ENCODE results near the gene CDS2.

The CDS2 gene

DNA sequence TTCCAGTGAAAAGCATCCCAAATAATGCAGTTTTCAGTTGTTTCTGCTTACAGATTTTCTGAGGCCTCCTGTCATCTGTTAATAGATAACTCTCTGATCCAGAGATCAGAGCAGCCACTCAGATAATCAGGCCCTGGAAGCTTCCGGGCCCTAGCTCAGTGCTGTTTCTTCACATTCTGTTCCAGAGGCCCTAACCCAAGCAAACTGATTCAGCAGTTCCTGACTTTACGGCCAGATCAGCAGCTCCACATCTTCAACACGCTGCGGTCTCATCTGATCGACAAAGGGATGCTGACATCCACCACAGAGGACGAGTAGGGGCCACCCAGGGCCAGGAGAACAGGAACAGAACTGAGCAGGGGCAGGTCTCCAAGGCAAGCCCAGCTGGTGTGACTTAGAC, 63.1 kb downstream of the CDS2 start:
- H3K4me3 ChIP-seq (ENCODE audit: low read depth, low read length): no peak overlapping the region
- no peak for DNase-seq (ENCODE audit: low read depth)

DNA sequence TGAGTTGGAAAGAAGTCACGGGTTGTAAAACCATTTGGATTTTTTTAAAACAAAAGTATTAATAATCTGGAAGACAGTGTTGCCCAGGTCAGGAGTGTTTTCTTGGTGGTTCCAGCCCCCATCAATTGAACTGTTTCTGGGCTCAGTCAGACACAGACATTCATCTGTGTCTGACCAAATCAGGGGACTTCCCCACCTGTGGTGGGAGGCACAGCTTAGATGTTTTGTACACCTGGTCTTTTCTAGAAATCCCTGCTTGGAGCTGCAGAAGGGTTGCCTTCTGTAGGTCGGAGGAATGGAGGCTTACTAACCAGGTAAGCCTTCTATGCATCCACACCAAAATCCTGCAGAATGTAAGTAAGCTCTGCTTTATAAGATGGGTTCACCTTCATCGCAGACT, 63.6 kb downstream of the CDS2 start:
- no peak overlapping the region for H3K4me3 ChIP-seq (ENCODE audit: low read depth, low read length)
- no peak for DNase-seq (ENCODE audit: low read depth)
- TF ChIP-seq CTCF (IDR thresholded peaks at IDR 0.05; ENCODE audit: low read depth, low read length): no peak
- TF ChIP-seq, protein P1, sequence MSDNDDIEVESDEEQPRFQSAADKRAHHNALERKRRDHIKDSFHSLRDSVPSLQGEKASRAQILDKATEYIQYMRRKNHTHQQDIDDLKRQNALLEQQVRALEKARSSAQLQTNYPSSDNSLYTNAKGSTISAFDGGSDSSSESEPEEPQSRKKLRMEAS (IDR thresholded peaks at IDR 0.05; ENCODE audit: low read depth, low read length): no peak
- TF ChIP-seq POLR2A (IDR thresholded peaks at IDR 0.05; ENCODE audit: extremely low read depth, insufficient read length): no peak
- TF ChIP-seq MYC (IDR thresholded peaks at IDR 0.05; ENCODE audit: low read depth, low read length): no peak

More for the DNA sequence above, 63.1 kb downstream of the CDS2 start:
- TF ChIP-seq CTCF (IDR thresholded peaks at IDR 0.05; ENCODE audit: low read depth, low read length): no peak

DNA sequence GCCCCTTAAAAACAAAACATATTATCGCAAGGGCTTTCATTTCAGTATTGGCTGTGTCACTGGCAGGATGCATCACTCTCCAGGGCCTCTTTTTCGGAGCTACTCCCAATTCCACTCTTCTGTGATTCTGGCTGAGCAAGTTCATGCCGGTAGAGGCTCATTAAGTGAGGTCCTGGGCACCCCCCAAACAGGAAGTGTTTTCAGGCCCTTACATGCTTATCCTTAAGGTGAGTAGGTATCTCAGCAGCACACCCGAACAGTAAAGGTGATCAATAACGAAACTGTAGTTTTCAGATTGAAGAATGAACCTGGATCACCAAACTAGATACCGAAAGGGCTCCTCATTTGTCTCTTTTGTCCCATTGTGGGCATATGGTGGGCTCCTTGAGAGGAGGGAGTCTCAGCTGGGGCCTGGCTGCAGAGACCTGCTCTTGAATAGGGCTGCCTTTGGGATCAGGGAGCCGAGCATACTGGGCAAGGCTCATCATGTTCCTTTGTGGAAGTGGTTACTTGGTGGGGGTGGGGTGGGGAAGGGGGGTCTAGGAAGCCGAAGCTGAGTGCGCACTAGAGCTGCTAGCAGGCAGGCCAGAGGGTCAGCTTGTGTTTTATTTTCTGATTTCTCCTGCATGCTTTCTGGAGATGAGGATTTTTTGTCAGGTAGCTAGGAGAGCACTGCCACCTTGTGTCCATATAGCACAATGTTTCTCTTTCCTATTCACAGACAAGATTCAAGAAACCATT, 65.2 kb downstream of the CDS2 start:
- H3K4me3 ChIP-seq (ENCODE audit: low read depth, low read length): no peak overlapping the region
- 0 out of 2 replicates have a peak, but pooled peaks have one; percentile 21 for TF ChIP-seq MYC (IDR thresholded peaks at IDR 0.05; ENCODE audit: low read depth, low read length)
- TF ChIP-seq, protein P1 (IDR thresholded peaks at IDR 0.05; ENCODE audit: low read depth, low read length): 0 out of 2 replicates have a peak, but pooled peaks have one; percentile 30
- peak; percentile 69 for TF ChIP-seq CTCF (IDR thresholded peaks at IDR 0.05; ENCODE audit: low read depth, low read length)
- TF ChIP-seq POLR2A (IDR thresholded peaks at IDR 0.05; ENCODE audit: extremely low read depth, insufficient read length): no peak
- DNase-seq (ENCODE audit: low read depth): peak; percentile 83

DNA sequence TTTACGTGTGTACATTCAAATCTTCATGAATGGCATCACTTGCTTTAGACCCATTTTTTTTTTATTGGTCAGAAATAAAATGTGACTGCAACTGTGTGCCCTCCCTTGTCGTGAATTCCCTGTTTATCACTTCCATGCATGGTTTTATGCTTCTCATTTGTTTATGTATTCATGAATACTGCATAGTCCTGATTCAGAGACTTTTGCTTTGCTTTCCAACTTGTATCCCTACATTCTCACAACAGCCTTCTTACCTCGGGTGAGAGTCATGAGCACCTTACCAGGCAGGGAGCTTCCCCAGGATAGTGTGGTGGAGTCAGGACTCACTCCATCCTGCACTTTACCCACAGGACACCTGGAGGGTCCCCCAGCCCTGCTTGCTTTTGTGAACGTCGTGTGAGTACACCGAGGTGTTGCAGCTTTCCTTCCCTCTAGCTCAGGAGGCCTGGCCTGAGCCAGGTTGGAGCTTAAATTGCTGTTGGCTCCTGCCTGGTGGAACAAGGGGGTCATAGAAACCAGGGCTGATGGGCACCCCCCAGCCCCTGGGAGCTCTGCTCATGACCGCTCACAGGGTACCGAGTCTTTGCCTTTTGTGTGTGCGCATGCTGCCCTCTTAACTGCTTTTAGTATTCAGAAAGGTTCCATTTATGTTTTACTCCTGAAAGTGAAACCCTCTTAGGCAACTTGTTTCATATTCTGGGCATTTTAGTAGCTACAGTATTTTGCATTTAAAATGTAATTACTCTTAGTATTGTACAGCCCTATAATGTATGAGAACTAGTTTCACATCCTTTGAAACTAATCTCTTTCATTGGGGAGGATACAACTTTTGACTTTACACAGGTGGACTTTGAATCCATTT, 66.0 kb downstream of the CDS2 start:
- H3K4me3 ChIP-seq (ENCODE audit: low read depth, low read length): no peak overlapping the region
- no peak for DNase-seq (ENCODE audit: low read depth)
- TF ChIP-seq MYC (IDR thresholded peaks at IDR 0.05; ENCODE audit: low read depth, low read length) (no peak), POLR2A (IDR thresholded peaks at IDR 0.05; ENCODE audit: extremely low read depth, insufficient read length) (no peak), CTCF (IDR thresholded peaks at IDR 0.05; ENCODE audit: low read depth, low read length) (no peak)
- TF ChIP-seq, protein P1 (IDR thresholded peaks at IDR 0.05; ENCODE audit: low read depth, low read length): no peak

- DNase-seq (ENCODE audit: low read depth): no peak
- H3K4me3 ChIP-seq (ENCODE audit: low read depth, low read length): no peak overlapping the region
- TF ChIP-seq, protein P1 (IDR thresholded peaks at IDR 0.05; ENCODE audit: low read depth, low read length): no peak
- no peak for TF ChIP-seq CTCF (IDR thresholded peaks at IDR 0.05; ENCODE audit: low read depth, low read length)
- TF ChIP-seq MYC (IDR thresholded peaks at IDR 0.05; ENCODE audit: low read depth, low read length): no peak
- no peak for TF ChIP-seq POLR2A (IDR thresholded peaks at IDR 0.05; ENCODE audit: extremely low read depth, insufficient read length)
Observed at GRCh38 chr20:5195655-5196054, 68.8 kb downstream of the CDS2 start.

All from NB4 (cell line).